Activated effector memory CD4-positive, alpha-beta T cell treated with Interleukin-2 at 50 U/mL for 16 hours (primary cell): ENCODE data around the gene TDRD3.

Source experiments
- DNase-seq: peaks from one replicate; pipeline ENCODE4 v3.0.0-alpha.2; 2020

The TDRD3 gene

DNA sequence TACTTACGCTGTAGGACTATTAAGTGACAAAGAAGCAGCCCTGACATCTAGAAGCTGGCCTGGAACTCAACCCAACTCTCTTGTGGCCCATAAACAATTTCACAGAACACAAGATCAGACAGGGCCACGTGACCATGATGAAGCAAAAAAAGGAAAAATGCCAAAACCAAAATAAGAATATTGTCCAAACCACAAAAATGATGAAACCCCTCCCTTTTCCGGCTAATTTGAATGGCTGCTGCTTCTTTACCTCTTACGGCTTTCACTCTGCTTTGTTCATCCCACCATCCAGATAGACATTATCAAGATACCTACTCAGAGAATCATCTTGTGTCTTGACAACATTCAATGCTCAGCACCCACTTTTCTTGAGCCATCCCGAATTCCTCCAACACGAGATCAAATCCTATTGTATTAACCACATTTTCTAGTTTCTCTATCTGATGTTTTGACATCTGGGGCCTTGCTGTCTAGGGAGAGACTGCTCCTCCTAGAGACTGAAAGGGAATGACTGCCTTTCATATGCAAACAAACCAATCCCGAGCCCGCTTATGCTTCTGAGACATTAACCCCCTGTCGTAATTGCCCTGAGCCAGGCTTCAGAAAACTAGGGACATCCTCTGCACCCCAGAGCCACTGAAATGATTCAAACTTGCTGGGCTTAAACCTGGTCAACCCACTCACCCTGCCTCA is 186.3 kb downstream of the TDRD3 start:
- no peak for DNase-seq

DNA sequence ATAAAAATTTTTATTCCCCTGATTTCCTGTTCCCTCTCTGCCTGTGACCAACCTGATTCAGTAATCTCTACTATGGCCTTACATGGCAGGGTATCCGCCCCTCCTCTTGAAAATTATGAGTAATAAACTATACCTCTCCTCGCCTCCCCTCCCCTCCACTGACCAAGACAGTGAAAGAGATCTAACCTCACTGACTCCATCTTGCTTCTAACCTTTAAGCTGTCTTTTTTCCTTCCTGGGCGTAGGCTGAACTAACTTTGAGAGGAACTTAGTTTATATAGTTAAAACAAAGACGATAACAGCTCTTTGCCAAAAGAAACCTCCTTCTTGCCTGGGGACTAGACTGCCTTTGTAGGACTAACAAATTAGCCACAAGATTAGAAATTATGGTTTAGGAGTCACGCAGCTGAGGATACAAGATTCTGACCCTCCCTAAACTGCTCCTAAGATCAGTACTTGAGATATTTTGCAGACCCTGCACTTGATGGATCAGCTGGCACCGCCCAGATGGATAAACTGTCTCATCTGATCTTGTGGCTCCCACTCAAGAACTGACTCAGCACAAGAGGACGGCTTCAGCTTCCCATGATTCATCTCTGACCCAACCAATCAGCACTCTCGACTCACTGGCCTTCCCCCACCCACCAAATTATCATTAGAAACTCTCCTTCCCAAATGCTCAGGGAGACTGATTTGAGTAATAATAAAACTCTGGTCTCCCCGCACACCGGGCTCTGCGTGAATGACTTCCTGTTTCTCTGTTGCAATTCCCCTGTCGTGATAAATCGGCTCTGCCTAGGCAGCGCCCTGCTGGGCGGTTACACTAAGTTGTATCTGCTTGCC is 187.1 kb downstream of the TDRD3 start:
- DNase-seq, result no peak

DNA sequence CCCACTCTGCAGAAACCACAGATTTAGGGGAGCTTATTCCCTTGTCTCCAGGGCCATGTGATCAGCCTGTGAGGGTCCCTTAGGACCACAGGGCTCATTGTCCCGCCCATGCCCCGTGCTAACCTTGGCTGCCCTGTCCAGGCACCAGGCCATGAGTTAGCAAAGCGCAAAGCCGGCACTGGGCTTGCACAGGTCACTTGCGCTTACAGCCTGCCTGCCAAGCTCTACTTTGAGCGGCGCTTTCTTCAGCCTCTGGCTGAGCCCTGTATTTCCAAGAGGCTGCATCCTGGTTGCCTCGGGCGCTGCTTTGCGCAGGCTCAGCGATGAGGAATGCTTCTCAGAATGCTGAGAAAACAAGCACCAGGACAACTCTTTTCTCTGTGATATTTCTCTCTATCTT is 188.0 kb downstream of the TDRD3 start:
- no peak for DNase-seq

DNA sequence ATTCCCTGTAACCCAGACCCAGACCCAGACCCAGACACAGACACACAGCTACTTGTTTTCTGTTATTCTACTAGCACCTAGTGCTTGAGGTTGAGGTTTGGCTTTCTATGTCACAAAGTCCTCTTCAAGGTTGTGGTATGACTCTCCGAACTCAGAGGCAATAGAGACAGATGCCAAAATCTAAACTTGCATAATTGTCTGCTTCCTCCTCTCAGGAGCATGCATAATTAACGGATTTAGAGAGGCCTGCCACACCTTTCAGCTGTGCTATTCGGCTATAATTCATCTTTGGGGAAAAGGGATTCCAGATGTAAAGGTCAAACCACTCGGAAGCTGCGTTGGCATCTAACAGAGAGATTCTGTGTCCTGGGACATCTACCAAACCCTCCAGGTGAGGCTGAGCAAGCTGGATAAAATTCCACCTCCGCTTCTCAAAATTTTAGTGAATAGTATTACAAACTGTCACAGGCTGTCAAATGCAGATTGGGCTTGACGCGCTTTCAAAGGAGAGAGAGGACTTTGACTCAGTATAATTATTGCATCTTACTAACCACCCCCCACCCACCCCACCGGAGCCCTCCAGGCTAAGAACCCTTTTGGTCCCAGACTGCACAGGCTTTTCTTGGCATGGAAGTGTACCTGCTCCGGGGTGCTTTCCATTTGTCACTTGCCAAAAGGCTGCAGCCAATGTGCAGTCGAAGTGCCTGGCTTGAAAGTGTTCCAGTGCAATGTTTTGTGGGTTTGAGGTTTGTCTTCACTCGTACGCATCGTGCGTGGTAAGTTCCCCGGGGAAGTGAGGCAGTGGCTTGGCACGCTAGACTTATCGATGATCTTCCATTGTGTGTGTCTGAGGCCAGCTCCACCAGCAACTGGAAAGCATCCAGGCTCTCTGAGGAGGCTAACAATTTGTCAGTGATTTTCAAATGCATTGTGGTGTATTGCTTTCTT is 194.1 kb downstream of the TDRD3 start:
- DNase-seq, result no peak

DNA sequence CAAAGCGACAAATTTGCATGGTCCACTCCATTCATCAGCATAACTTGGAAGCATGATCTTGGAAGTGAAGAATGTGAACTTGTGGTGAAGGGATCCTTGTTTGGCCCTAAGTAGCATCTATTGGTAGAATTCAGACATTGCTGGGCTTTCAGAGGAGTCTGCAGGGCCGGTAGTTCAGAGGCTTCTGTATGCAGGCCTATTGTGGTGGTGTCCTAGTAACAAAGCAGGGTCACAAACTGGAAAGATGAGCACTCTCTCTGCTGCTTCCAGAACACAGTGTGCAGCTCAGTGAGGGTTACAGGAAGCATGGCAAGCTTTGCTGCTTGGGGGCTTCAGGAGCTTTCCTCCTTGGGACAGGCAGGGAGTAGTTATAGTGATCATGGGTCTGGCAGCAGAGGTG is 206.0 kb downstream of the TDRD3 start:
- no peak for DNase-seq

DNA sequence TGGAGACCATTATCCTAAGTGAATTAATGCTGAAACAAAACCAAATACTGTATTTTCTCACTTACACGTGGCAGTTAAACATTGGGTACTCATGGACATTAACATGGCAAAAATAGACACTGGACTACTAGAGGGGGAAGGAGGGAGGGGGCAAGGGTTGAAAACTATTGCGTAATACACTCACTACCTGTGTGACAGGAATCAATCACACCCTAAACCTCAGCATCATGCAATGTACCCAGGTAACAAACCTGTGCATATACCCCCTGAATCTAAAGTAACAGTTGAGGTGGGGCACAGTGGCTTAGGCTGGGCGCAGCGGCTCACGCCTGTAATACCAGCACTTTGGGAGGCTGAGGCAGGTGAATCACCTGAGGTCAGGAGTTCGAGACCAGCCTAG is 207.0 kb downstream of the TDRD3 start:
- no peak for DNase-seq

DNA sequence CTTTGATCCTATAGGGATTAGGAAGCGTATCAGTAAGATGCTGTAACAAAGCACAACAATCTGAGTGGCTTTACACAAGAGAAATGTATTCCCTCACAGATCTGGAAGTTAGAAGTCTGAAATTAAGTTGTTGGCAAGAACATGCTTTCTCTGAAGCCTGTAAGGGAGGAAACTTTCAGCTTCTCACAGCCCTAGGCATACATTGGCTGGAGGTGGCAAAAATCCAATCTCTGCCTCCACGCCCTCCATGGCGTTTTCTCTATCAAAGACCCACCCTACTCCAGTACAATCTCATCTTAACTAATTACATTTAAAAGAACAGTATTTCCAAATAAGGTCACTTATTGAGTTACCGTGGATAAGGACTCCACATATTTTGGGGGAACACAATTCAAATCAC is 211.9 kb downstream of the TDRD3 start:
- no peak for DNase-seq

DNA sequence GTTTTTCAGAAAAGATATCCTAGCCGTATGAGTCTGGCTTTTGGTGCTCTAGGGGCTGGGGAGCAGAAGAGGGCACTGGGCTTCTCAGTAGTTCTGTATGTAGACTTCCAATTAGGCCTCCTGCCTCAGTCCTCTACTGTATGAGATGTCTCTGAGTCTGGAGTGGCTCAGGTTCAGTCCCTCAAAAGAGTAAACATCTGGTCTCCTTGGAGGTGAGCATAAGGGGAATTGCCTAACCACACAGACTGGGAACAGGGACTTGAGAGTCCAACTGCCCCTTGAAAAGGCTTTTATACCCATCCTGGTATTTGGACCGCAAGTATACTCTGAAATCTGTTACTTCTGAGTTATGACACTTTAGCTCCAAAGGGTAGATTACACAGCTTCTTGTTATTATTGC is 214.5 kb downstream of the TDRD3 start:
- no peak for DNase-seq

DNA sequence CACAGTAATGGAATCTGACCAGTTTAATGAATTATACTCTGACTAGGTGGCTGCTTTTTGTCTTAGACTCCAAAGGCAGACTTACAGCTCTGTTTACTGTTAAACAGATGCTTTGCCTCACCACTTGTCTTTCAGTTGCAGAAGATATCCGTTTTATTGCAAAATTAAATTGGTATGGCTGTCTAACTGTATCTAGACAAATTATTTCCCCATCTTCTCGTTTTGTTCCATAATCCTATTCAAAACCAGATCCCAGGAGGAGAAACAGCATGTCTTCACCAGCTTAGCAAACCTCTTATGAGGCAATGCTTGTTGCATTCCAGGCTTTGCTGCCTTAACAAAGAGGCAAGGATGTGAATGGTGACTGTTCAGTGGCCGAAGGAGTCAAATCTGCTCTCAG is 215.6 kb downstream of the TDRD3 start:
- DNase-seq, result no peak

DNA sequence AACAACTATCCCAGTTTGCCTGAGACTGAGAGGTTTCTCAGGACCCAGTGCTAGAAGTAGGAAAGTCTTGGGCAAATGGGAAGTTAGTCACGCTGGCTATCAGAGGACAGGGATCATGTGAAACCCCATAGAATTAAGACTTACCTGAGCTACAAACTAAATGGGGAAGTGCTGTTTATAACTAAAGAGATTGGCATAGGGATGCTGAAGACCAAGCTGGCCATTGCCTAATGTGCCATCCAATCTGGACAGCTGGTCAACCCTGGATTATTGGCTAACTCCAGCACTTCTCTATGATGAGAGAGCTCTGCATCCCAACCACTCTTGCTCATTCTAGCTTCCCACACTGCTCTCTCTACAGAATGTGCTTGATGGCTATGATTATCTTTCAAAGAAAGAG is 216.1 kb downstream of the TDRD3 start:
- no peak for DNase-seq

DNA sequence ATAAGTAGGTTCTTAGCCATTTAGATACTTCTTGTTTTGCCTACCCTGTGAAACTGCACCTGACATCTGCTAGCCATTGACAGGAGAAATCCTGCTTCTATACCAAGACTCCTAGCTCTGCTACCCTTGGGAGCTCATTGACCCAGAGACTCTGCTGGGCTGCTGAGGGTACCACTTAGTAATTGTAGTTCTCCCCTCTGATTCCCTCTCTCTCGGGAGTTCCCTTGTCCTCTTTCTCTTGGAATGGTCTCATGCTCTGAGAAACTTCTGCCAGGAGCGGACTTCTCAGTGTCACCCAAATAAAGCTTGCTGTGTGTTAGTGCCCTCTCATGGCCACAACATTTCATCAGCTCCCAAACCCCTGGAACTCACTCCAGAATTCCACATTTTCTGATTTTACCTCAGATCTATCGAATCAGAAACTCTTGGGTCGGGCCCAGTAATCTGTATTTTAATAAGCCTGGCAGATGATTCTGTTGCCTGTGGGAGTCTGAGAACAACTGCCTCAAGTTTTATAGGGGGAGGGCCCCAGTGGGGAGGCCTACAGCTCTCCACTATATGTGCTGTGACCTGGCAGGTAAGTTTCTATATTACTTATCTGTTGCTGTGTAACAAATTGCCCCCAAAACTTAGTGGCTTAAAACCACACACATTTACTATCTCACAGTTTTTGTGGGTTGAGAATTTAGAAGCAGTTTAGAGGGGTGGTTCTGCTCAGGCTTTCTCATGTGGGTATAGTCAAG is 221.1 kb downstream of the TDRD3 start:
- no peak for DNase-seq

DNA sequence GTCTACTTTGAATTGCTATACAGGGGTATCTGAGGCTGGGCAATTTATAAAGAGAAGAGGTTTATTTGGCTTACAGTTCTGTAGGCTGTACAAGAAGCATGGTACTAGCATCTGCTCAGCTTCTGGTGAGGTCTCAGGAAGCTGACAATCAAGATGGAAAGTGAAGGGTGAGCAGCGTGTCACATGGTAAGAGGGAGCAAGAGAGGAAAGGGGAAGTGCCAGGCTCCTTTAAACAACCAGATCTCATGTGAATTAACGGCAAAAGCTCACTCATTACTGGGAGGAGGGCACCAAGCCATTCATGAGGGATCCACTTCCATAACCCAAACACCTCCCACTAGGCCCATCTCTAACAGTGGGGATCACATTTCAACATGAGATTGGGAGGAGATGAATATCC is 222.4 kb downstream of the TDRD3 start:
- no peak for DNase-seq

DNA sequence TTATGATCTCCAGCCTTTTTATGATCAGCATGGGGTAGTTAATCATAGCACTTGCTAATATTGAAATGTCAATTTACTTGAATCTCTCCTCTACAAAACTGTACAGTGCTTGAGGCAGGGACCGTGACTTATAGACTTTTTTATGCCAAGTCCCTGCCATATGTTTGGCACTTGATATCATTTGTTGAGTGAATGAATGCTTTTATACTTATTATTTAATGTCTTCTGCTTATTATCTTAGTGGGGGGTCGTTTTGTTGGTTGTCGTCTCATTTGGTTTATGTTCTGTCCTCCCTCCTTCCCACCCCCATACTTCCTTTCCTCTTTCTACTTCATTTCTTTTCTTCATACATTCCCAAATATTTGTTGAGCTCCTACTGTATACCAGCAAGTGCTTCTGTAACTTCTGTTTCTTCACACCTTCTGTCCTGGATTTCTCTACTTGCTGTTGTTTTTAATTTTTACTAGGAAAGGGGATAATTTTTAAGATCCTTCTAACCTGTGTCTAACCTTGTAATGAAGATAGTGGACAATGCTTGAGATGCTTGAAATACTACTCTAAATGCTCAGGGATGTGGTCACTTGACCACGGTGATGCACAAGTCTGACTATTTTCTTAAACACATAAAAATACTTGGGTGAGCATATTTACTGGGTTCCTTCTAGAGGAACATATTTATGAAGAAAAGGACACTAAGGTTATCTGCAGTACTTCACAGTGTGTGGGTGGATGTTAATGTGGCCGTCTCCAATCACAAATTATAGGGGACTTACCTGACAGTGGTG is 223.8 kb downstream of the TDRD3 start:
- DNase-seq, result no peak

DNA sequence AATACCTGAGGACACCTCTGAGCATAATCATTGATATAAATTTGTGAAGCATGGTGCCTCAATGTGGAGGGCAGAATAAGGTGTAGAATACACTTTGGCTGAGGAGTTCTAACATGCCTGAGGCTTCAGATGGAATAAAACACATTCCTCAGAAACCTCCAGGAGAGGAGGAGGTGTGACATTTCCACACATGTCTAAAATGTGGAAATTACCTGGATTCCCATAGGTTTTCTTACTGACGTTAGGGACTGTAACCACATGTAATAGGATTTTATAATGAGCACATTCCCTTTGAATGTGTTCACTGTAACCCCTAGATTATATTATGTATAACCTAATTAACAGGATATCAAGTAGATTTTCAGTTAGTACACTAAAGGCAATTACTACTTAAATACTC is 226.1 kb downstream of the TDRD3 start:
- DNase-seq, result no peak
